H9 (cell line): ENCODE measurements around the gene ACSL3. TPM values are rescaled to one million over a fixed set of nuclear protein-coding genes. Genes with fewer than 3 reads are reported as not detected.

Experiments used
- DNase-seq: peaks from one replicate; pipeline ENCODE4 v3.0.0-alpha.2; 2017
- H2AFZ ChIP-seq: one replicate; pipeline ENCODE4 v1.6.1; 2013; ENCODE audit warnings: mild to moderate bottlenecking, low read length, control low read depth, moderate library complexity
- H2AK5ac ChIP-seq: 2 replicates; pipeline ENCODE4 v1.6.1; 2013; ENCODE audit warnings: low read length, control low read depth, mixed read lengths; ENCODE audit not compliant: insufficient read length
- H2BK120ac ChIP-seq: one replicate; pipeline ENCODE4 v1.6.1; 2013; ENCODE audit warnings: low read depth, mild to moderate bottlenecking, low read length, control low read depth, inconsistent platforms; ENCODE audit not compliant: poor library complexity, severe bottlenecking
- H2BK12ac ChIP-seq: 2 replicates; pipeline ENCODE4 v1.6.1; 2013; ENCODE audit warnings: low read length, control low read depth, mixed read lengths, low read depth; ENCODE audit not compliant: insufficient read length
- H2BK15ac ChIP-seq: 2 replicates; pipeline ENCODE4 v1.6.1; 2013; ENCODE audit warnings: low read depth, low read length, control low read depth
- H2BK20ac ChIP-seq: one replicate; pipeline ENCODE4 v1.6.1; 2013; ENCODE audit warnings: low read depth, mild to moderate bottlenecking, low read length, control low read depth, inconsistent platforms; ENCODE audit not compliant: poor library complexity, severe bottlenecking
- H2BK5ac ChIP-seq: 2 replicates; pipeline ENCODE4 v1.6.1; 2013; ENCODE audit warnings: low read length, control low read depth, mixed read lengths; ENCODE audit not compliant: insufficient read length
- H3K14ac ChIP-seq: 2 replicates; pipeline ENCODE4 v1.6.1; 2013; ENCODE audit warnings: low read length, control low read depth; ENCODE audit not compliant: insufficient read depth
- H3K18ac ChIP-seq: 2 replicates; pipeline ENCODE4 v1.6.1; 2013; ENCODE audit warnings: low read depth, mild to moderate bottlenecking, mixed read lengths, low read length, control low read depth; ENCODE audit not compliant: insufficient read length
- H3K23ac ChIP-seq: 2 replicates; pipeline ENCODE4 v1.6.1; 2013; ENCODE audit warnings: low read length, control low read depth, mixed read lengths, low read depth; ENCODE audit not compliant: insufficient read length
- H3K23me2 ChIP-seq: 2 replicates; pipeline ENCODE4 v1.6.1; 2013; ENCODE audit warnings: low read depth, mild to moderate bottlenecking, mixed read lengths, low read length, control low read depth; ENCODE audit not compliant: insufficient read length, poor library complexity, severe bottlenecking
- H3K27ac ChIP-seq: 2 replicates; pipeline ENCODE4 v1.5.1; 2013; ENCODE audit warnings: low read length, control low read depth, mixed read lengths, low read depth; ENCODE audit not compliant: insufficient read length
- H3K27me3 ChIP-seq: 2 replicates; pipeline ENCODE4 v1.6.1; 2013; ENCODE audit warnings: low read length, control low read depth, inconsistent platforms; ENCODE audit not compliant: insufficient read depth
- H3K4ac ChIP-seq: 2 replicates; pipeline ENCODE4 v1.6.1; 2013; ENCODE audit warnings: low read depth, mild to moderate bottlenecking, control low read depth, inconsistent platforms, low read length, moderate library complexity
- H3K4me1 ChIP-seq: 2 replicates; pipeline ENCODE4 v1.6.1; 2013; ENCODE audit warnings: low read length, control low read depth, inconsistent platforms; ENCODE audit not compliant: insufficient read depth
- H3K4me2 ChIP-seq: 2 replicates; pipeline ENCODE4 v1.6.1; 2013; ENCODE audit warnings: low read length, control low read depth, mixed read lengths; ENCODE audit not compliant: insufficient read length, insufficient read depth
- H3K56ac ChIP-seq: 2 replicates; pipeline ENCODE4 v1.6.1; 2013; ENCODE audit warnings: low read depth, mild to moderate bottlenecking, mixed read lengths, low read length, control low read depth; ENCODE audit not compliant: insufficient read length
- H3K79me1 ChIP-seq: 2 replicates; pipeline ENCODE4 v1.6.1; 2013; ENCODE audit warnings: low read depth, mild to moderate bottlenecking, moderate library complexity, low read length, control low read depth, inconsistent platforms; ENCODE audit not compliant: insufficient read depth, poor library complexity, severe bottlenecking
- H3K79me2 ChIP-seq: 2 replicates; pipeline ENCODE4 v1.6.1; 2013; ENCODE audit warnings: low read length, control low read depth, inconsistent platforms; ENCODE audit not compliant: insufficient read depth
- H3K9ac ChIP-seq: 2 replicates; pipeline ENCODE4 v1.6.1; 2013; ENCODE audit warnings: low read length, control low read depth, mixed read lengths; ENCODE audit not compliant: insufficient read length; ENCODE audit errors: extremely low read depth
- H3K9me3 ChIP-seq: one replicate; pipeline ENCODE4 v1.6.1; 2013; ENCODE audit warnings: low read depth, low read length, inconsistent platforms; ENCODE audit not compliant: control insufficient read depth
- H3T11ph ChIP-seq: one replicate; pipeline ENCODE4 v1.6.1; 2013; ENCODE audit warnings: mild to moderate bottlenecking, low read length, control low read depth, inconsistent platforms
- H4K20me1 ChIP-seq: one replicate; pipeline ENCODE4 v1.6.1; 2013; ENCODE audit not compliant: control insufficient read depth, insufficient read length, insufficient read depth
- H4K5ac ChIP-seq: 2 replicates; pipeline ENCODE4 v1.6.1; 2013; ENCODE audit warnings: low read depth, mild to moderate bottlenecking, mixed read lengths, low read length, control low read depth; ENCODE audit not compliant: insufficient read length
- H4K8ac ChIP-seq: replicated peaks from 2 replicates; pipeline ENCODE4 v1.6.1; 2013; ENCODE audit warnings: low read length, control low read depth, mixed read lengths, low read depth; ENCODE audit not compliant: insufficient read length
- H4K91ac ChIP-seq: 2 replicates; pipeline ENCODE4 v1.6.1; 2013; ENCODE audit warnings: low read depth, mild to moderate bottlenecking, moderate library complexity, mixed read lengths, low read length, control low read depth; ENCODE audit not compliant: insufficient read length
- H3K27ac Mint-ChIP-seq, 3 experiments: 2 replicates in 2 of 3; 3 replicates in 1 of 3; pipeline ENCODE4 v1.8.0; 2020 to 2021; ENCODE audit warnings: mixed read lengths in 3 of 3, mild to moderate bottlenecking in 1 of 3, moderate library complexity in 1 of 3
- H3K27me3 Mint-ChIP-seq: 2 replicates; pipeline ENCODE4 v1.8.0; 2021; ENCODE audit warnings: low read depth, mild to moderate bottlenecking, moderate library complexity, mixed read lengths
- H3K36me3 Mint-ChIP-seq, 3 experiments: 2 replicates in 2 of 3; 3 replicates in 1 of 3; pipeline ENCODE4 v1.8.0; 2020 to 2021; ENCODE audit warnings: low read depth in 3 of 3, mixed read lengths in 3 of 3; ENCODE audit not compliant: insufficient read depth in 1 of 3
- H3K4me1 Mint-ChIP-seq, 2 experiments: 2 replicates each; pipeline ENCODE4 v1.8.0; 2020; ENCODE audit warnings: mixed read lengths in 2 of 2
- H3K4me3 Mint-ChIP-seq, 2 experiments: 2 replicates in 1 of 2; 3 replicates in 1 of 2; pipeline ENCODE4 v1.8.0; 2020 to 2021; ENCODE audit warnings: mild to moderate bottlenecking in 2 of 2, mixed read lengths in 2 of 2, moderate library complexity in 1 of 2
- H3K9me3 Mint-ChIP-seq, 2 experiments: 2 replicates in 1 of 2; 3 replicates in 1 of 2; pipeline ENCODE4 v1.8.0; 2020; ENCODE audit warnings: mild to moderate bottlenecking in 2 of 2, mixed read lengths in 2 of 2, moderate library complexity in 1 of 2
- CTCF ChIP-seq: fragments of 200-600 bp; sonication (generic); conservative IDR thresholded peaks from 3 replicates; pipeline ENCODE4 v1.8.0; 2021; ENCODE audit warnings: antibody characterized with exemption, mild to moderate bottlenecking
- WGBS: extraction: QIAGEN DNeasy Blood & Tissue Kit; methylation state at CpG from one replicate; pipeline ENCODE4 v1.1.7; 2013; ENCODE audit warnings: missing lambda C conversion rate, low lambda C conversion rate, mixed read lengths; ENCODE audit not compliant: insufficient read length; ENCODE audit errors: extremely low coverage; 5-methylcytosine and 5-hydroxymethylcytosine counted together
- total RNA-seq: library from RNA; stranded (reverse); gene quantifications from 2 replicates; pipeline ENCODE4 v1.2.1, GENCODE V29; 2021

ACSL3 gene
- total RNA-seq, 1 experiment from 2014 or later = 60.9 TPM

GRCh38 chr2:222982010-222982908 is 121.4 kb downstream of the ACSL3 start:
- H3K27ac Mint-ChIP-seq = peak overlapping the region in 2 of 3 experiments; percentile 72 to 92; a peak in 3 of 7 replicates
- no peaks in the 10 kb centered on the region for H3K23me2 ChIP-seq

More at GRCh38 chr2:222982010-222982908, 121.4 kb downstream of the ACSL3 start:
- no peak overlapping the region for H3K23ac ChIP-seq
- no CpG with 5 or more reads among the region's 8 CpGs for WGBS
- no peak overlapping the region for H2BK20ac ChIP-seq
- no peak overlapping the region for H4K8ac ChIP-seq
- no peak overlapping the region for H3K56ac ChIP-seq
- H3K27me3 ChIP-seq = no peaks in the 10 kb centered on the region; the same call in 1 of the 2 replicates
- peak overlapping the region; percentile 57 for H4K5ac ChIP-seq
- Mint-ChIP-seq H3K36me3 (peaks cover 12 to 44% (median 26%) of the 10 kb centered on the region in 3 experiments), H3K9me3 (peaks cover 34 to 35% of the 10 kb centered on the region in 2 experiments), H3K4me1 (peaks cover 19% of the 10 kb centered on the region in 2 experiments), H3K27me3 (peaks cover 4% of the 10 kb centered on the region), H3K4me3 (no peak overlapping the region)
- peak; percentile 62 for DNase-seq
- no peak overlapping the region for H2BK12ac ChIP-seq
- H4K91ac ChIP-seq = no peak overlapping the region
- no peak overlapping the region for H3T11ph ChIP-seq
- no peak overlapping the region for H2BK5ac ChIP-seq
- peaks cover 6% of the 10 kb centered on the region; the same call in 1 of the 2 replicates for H3K4me1 ChIP-seq
- H3K14ac ChIP-seq = no peak overlapping the region
- H2AFZ ChIP-seq = no peak overlapping the region
- H3K9ac ChIP-seq = no peak overlapping the region
- no peaks in the 10 kb centered on the region for H3K79me1 ChIP-seq
- H2BK120ac ChIP-seq = no peak overlapping the region
- H3K27ac ChIP-seq = no peak overlapping the region
- H2BK15ac ChIP-seq = no peak overlapping the region
- no peak overlapping the region for H2AK5ac ChIP-seq
- H3K18ac ChIP-seq = peak overlapping the region; percentile 46
- H3K4ac ChIP-seq = no peak overlapping the region; the same call in 1 of the 2 replicates
- H3K9me3 ChIP-seq = peaks cover 9% of the 10 kb centered on the region
- H3K79me2 ChIP-seq = no peaks in the 10 kb centered on the region
- TF ChIP-seq CTCF = peak; percentile 64
- H4K20me1 ChIP-seq = no peaks in the 10 kb centered on the region
- no peak overlapping the region for H3K4me2 ChIP-seq
